IMR-90 (cell line): Measurements from ENCODE around the gene ZG16. TPM values are rescaled to one million over a fixed set of nuclear protein-coding genes. Genes with fewer than 3 reads are reported as not detected.

Experiments
- ATAC-seq: fragments of 200-7000 bp; cut with Tn5 transposase; 2 replicates; pipeline ENCODE4 v1.9.1; 2020; ENCODE audit warnings: low read depth, mild to moderate bottlenecking, moderate library complexity
- BruUV-seq: library from RNA; stranded (reverse); fragments of 400-500 nt; replicated peaks from 2 replicates; lab custom pipeline; 2021; lab: Mats Ljungman, UMichigan
- CTCF ChIA-PET: fragments of 300-600 bp; formaldehyde crosslinking; extraction: SDS; loops from one replicate; lab custom pipeline; 2021; ENCODE audit warnings: antibody characterized with exemption; lab: Yijun Ruan, JAX
- POLR2A ChIA-PET: fragments of 300-600 bp; sonication (Branson Sonifier 250); formaldehyde crosslinking; loops from one replicate; lab custom pipeline; 2022; ENCODE audit warnings: antibody characterized with exemption; ENCODE audit not compliant: unreplicated experiment; lab: Charles Lee
- DNase-seq: peaks from one replicate; pipeline ENCODE4 v3.0.0; 2013
- H2AFZ ChIP-seq: replicated peaks from 2 replicates; pipeline ENCODE3; 2013; ENCODE audit warnings: low read length, mild to moderate bottlenecking; ENCODE audit not compliant: poor library complexity
- H2AK5ac ChIP-seq: 2 replicates; pipeline ENCODE4 v1.6.1; 2013; ENCODE audit warnings: low read depth, low read length, inconsistent platforms
- H2AK9ac ChIP-seq: replicated peaks from 2 replicates; pipeline ENCODE3; 2013; ENCODE audit warnings: mild to moderate bottlenecking, low read depth, low read length, moderate library complexity; ENCODE audit not compliant: poor library complexity
- H2BK120ac ChIP-seq: 2 replicates; pipeline ENCODE4 v1.6.1; 2013; ENCODE audit warnings: low read depth, low read length, inconsistent platforms
- H2BK15ac ChIP-seq: 3 replicates; pipeline ENCODE4 v1.6.1; 2013; ENCODE audit warnings: low read depth, low read length, inconsistent platforms
- H2BK20ac ChIP-seq: 2 replicates; pipeline ENCODE4 v1.6.1; 2013; ENCODE audit warnings: low read depth, mild to moderate bottlenecking, inconsistent platforms, low read length, moderate library complexity
- H2BK5ac ChIP-seq: 2 replicates; pipeline ENCODE4 v1.6.1; 2013; ENCODE audit warnings: mild to moderate bottlenecking, low read depth, low read length, inconsistent platforms; ENCODE audit not compliant: poor library complexity, severe bottlenecking
- H3K14ac ChIP-seq: replicated peaks from 2 replicates; pipeline ENCODE4 v1.6.1; 2013; ENCODE audit warnings: low read depth, low read length, inconsistent platforms
- H3K18ac ChIP-seq: 2 replicates; pipeline ENCODE4 v1.6.1; 2013; ENCODE audit warnings: low read depth, low read length, control low read depth
- H3K23ac ChIP-seq: 2 replicates; pipeline ENCODE4 v1.6.1; 2013; ENCODE audit warnings: low read depth, low read length, inconsistent platforms
- H3K27ac ChIP-seq: 2 replicates; pipeline ENCODE4 v1.5.1; 2013; ENCODE audit warnings: mild to moderate bottlenecking, control low read depth, low read length; ENCODE audit not compliant: insufficient read depth
- H3K27me3 ChIP-seq: 2 replicates; pipeline ENCODE4 v1.6.1; 2013; ENCODE audit warnings: low read length; ENCODE audit not compliant: control insufficient read depth, insufficient read depth
- H3K36me3 ChIP-seq: 2 replicates; pipeline ENCODE4 v1.6.1; 2013; ENCODE audit warnings: low read length, mixed read lengths; ENCODE audit not compliant: control insufficient read depth, insufficient read depth
- H3K4ac ChIP-seq: 2 replicates; pipeline ENCODE4 v1.6.1; 2013; ENCODE audit warnings: low read depth, low read length, inconsistent platforms
- H3K4me1 ChIP-seq: 2 replicates; pipeline ENCODE4 v1.6.1; 2013; ENCODE audit warnings: low read length, mixed read lengths; ENCODE audit not compliant: control insufficient read depth, insufficient read depth
- H3K4me2 ChIP-seq: 2 replicates; pipeline ENCODE4 v1.6.1; 2013; ENCODE audit warnings: low read depth, mild to moderate bottlenecking, control low read depth, low read length, moderate library complexity
- H3K4me3 ChIP-seq: 2 replicates; pipeline ENCODE4 v1.5.1; 2013; ENCODE audit warnings: low read depth, mild to moderate bottlenecking, control low read depth, low read length, moderate library complexity; ENCODE audit not compliant: insufficient read depth
- H3K56ac ChIP-seq: 2 replicates; pipeline ENCODE4 v1.6.1; 2013; ENCODE audit warnings: low read length, inconsistent platforms; ENCODE audit not compliant: insufficient read depth; ENCODE audit errors: extremely low read depth
- H3K79me1 ChIP-seq, 2 experiments: 2 replicates each; pipeline ENCODE4 v1.6.1; 2013; ENCODE audit warnings: low read length in 2 of 2, inconsistent platforms in 1 of 2, low read depth in 1 of 2
- H3K9ac ChIP-seq: 2 replicates; pipeline ENCODE4 v1.6.1; 2013; ENCODE audit warnings: low read depth, low read length, control low read depth
- H3K9me1 ChIP-seq: 2 replicates; pipeline ENCODE4 v1.6.1; 2013; ENCODE audit warnings: low read length, inconsistent platforms; ENCODE audit not compliant: insufficient read depth
- H3K9me3 ChIP-seq: 2 replicates; pipeline ENCODE4 v1.6.1; 2013; ENCODE audit warnings: low read length; ENCODE audit not compliant: control insufficient read depth, insufficient read depth
- H4K20me1 ChIP-seq: 2 replicates; pipeline ENCODE4 v1.6.1; 2013; ENCODE audit warnings: low read length, inconsistent platforms; ENCODE audit not compliant: insufficient read depth
- H4K5ac ChIP-seq: 2 replicates; pipeline ENCODE4 v1.6.1; 2013; ENCODE audit warnings: mild to moderate bottlenecking, low read depth, low read length, control low read depth
- H4K8ac ChIP-seq, 2 experiments: 2 replicates each; pipeline ENCODE4 v1.6.1; 2013; ENCODE audit warnings: low read depth in 2 of 2, low read length in 2 of 2, control low read depth in 1 of 2, inconsistent platforms in 1 of 2
- H4K91ac ChIP-seq: 2 replicates; pipeline ENCODE4 v1.6.1; 2013; ENCODE audit warnings: low read depth, low read length, inconsistent platforms; ENCODE audit not compliant: insufficient read depth
- MAFK ChIP-seq: IDR thresholded peaks from 2 replicates; pipeline ENCODE4 v1.6.1; 2012; ENCODE audit warnings: low read depth, low read length, improper control_type of control experiment
- WGBS, 2 experiments: methylation state at CpG; one replicate each; pipeline versions ENCODE4 v1.1.5 to v1.1.7; 2013; ENCODE audit warnings: missing lambda C conversion rate in 2 of 2; ENCODE audit not compliant: insufficient read length in 1 of 2; ENCODE audit errors: extremely low coverage in 2 of 2; 5-methylcytosine and 5-hydroxymethylcytosine counted together
- dilution Hi-C: fragments of 300-500 bp; cut with HindIII; formaldehyde crosslinking; loops from one replicate; pipeline ENCODE4 v1.14.3; 2018; ENCODE audit warnings: low sequenced_read_pairs; ENCODE audit not compliant: unreplicated experiment
- in situ Hi-C: fragments of 300-500 bp; cut with MboI; formaldehyde crosslinking; loops from 3 replicates; pipeline ENCODE4 v1.14.3; 2019; ENCODE audit warnings: low sequenced_read_pairs, inconsistent platforms, mixed read lengths
- intact Hi-C: fragments of 100-400 bp; cut with micrococcal nuclease; formaldehyde crosslinking; loops from 2 replicates; pipeline ENCODE4 v1.10.0; 2022
- polyA plus RNA-seq, 3 experiments: library from polyadenylated mRNA; depleted of rRNA; stranded (reverse); fragments of >200 nt; gene quantifications; 2 replicates each; pipeline ENCODE4 v1.2.3, GENCODE V29; 2012; ENCODE audit warnings: low replicate concordance in 1 of 3
- total RNA-seq: library from RNA; depleted of rRNA; stranded (reverse); fragments of >200 nt; gene quantifications from 2 replicates; pipeline ENCODE4 v1.2.3, GENCODE V29; 2012
- TF ChIP-seq, protein P1 (sequence below): conservative IDR thresholded peaks from 2 replicates; pipeline ENCODE4 v1.5.1; 2012; ENCODE audit warnings: mild to moderate bottlenecking, low read depth, low read length, improper control_type of control experiment

The ZG16 gene
- total and polyA plus RNA-seq, 2 of the 4 experiments (the other 2 are of a cell fraction): not detected

DNA sequence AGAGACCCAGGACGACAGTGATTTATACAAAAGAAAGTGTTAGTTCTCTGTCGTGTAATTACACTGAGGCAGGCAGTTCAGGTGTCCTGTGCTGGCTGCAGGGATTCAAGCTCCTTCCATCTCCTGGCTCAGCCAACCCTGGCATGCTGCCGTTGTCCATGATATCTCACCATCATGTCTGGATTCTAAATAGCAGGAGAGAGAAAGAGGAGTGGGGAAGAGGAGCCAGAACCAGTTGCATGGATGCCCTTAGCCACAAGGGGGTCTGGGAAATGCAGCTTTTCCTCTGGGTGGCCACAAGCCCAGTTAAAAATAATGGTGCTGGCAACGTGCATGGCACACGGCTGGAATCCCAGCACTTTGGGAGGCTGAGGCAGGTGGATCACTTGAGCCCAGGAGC lies 41.9 kb upstream of the ZG16 start:
- no peaks in the 10 kb centered on the region for H4K20me1 ChIP-seq
- H3K79me1 ChIP-seq: no peaks in the 10 kb centered on the region
- H4K5ac ChIP-seq: no peak overlapping the region
- H3K56ac ChIP-seq: no peak overlapping the region
- no peak for DNase-seq
- no TSS peak for BruUV-seq
- no peak overlapping the region for H2BK5ac ChIP-seq
- dilution Hi-C loops: no loop called here
- H2BK20ac ChIP-seq: no peak overlapping the region
- no peak overlapping the region for H3K9ac ChIP-seq
- no peak overlapping the region for H3K4ac ChIP-seq
- TF ChIP-seq, protein P1, sequence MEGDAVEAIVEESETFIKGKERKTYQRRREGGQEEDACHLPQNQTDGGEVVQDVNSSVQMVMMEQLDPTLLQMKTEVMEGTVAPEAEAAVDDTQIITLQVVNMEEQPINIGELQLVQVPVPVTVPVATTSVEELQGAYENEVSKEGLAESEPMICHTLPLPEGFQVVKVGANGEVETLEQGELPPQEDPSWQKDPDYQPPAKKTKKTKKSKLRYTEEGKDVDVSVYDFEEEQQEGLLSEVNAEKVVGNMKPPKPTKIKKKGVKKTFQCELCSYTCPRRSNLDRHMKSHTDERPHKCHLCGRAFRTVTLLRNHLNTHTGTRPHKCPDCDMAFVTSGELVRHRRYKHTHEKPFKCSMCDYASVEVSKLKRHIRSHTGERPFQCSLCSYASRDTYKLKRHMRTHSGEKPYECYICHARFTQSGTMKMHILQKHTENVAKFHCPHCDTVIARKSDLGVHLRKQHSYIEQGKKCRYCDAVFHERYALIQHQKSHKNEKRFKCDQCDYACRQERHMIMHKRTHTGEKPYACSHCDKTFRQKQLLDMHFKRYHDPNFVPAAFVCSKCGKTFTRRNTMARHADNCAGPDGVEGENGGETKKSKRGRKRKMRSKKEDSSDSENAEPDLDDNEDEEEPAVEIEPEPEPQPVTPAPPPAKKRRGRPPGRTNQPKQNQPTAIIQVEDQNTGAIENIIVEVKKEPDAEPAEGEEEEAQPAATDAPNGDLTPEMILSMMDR: 0 out of 2 replicates have a peak, but pooled peaks have one; percentile 6
- no peak for TF ChIP-seq MAFK
- H3K27ac ChIP-seq: no peak overlapping the region
- no peak overlapping the region; the same call in 1 of the 2 replicates for H3K23ac ChIP-seq
- H3K27me3 ChIP-seq: peaks cover 26% of the 10 kb centered on the region
- no peak overlapping the region for H2AK5ac ChIP-seq
- H4K91ac ChIP-seq: no peak overlapping the region
- in situ Hi-C loops: no loop called here
- no peak overlapping the region for H3K14ac ChIP-seq
- no peak overlapping the region for H4K8ac ChIP-seq
- no peak overlapping the region for H3K4me2 ChIP-seq
- peaks cover 2% of the 10 kb centered on the region; the same call in 1 of the 2 replicates for H3K9me3 ChIP-seq
- no peak overlapping the region for H2AFZ ChIP-seq
- no peaks in the 10 kb centered on the region for H3K9me1 ChIP-seq
- no peaks in the 10 kb centered on the region for H3K4me1 ChIP-seq
- no peaks in the 10 kb centered on the region for H3K36me3 ChIP-seq
- 27% methylated on average over 2 of the region's 5 CpGs; no CpG with 5 or more reads in 1 of the 2 experiments for WGBS, 2 experiments
- CTCF ChIA-PET: no interaction called here
- H2AK9ac ChIP-seq: no peak overlapping the region
- no peak overlapping the region for H3K18ac ChIP-seq
- H2BK15ac ChIP-seq: no peak overlapping the region
- no peak overlapping the region for H2BK120ac ChIP-seq
- H3K4me3 ChIP-seq: no peak overlapping the region
- POLR2A ChIA-PET: no interaction called here
- intact Hi-C loops: loop anchor here (10.0 kb wide), 1 partner anchor 49 kb away; no protein-coding TSS in a partner anchor
- ATAC-seq: no peak
